ENCODE data around the gene STX5. TPM values are rescaled to one million over a fixed set of nuclear protein-coding genes. Genes with fewer than 3 reads are reported as not detected.

STX5 gene
- total and polyA plus RNA-seq, 9 of the 15 experiments (the other 6 are each of a cell fraction or from before 2014, with no cell fraction given), result 2.8 to 28.6 (median 23.7) TPM

- TF ChIP-seq ZNF518B (CRISPR knock-in tag; IDR thresholded peaks at IDR 0.05) (no peak), NFYB (IDR thresholded peaks at IDR 0.05; ENCODE audit: extremely low read depth, insufficient read length) (peak; percentile 23), CTBP1 (IDR thresholded peaks at IDR 0.05; ENCODE audit: borderline replicate concordance) (peak; percentile 87), NR0B1 (IDR thresholded peaks at IDR 0.05; ENCODE audit: partially characterized antibody) (no peak), ZNF512 (tag; IDR thresholded peaks at IDR 0.05) (no peak), ZNF639 (CRISPR knock-in tag; conservative IDR thresholded peaks at IDR 0.05 in 1 of 2, IDR thresholded peaks at IDR 0.05 in 1 of 2) (peak in 1 of 2 experiments; percentile 79; a peak in 2 of 4 replicates), PML (IDR thresholded peaks at IDR 0.05; ENCODE audit: low read length) (no peak; the same call in none of the 2 replicates), ZNF431 (CRISPR knock-in tag; IDR thresholded peaks at IDR 0.05) (no peak), NCOR1 (IDR thresholded peaks at IDR 0.05) (peak; percentile 52), TEAD1 (CRISPR knock-in tag; IDR thresholded peaks at IDR 0.05) (peak in 1 of 2 experiments; percentile 63; a peak in 1 of 4 replicates), ZNF184 (CRISPR knock-in tag; IDR thresholded peaks at IDR 0.05) (no peak), EP400 (IDR thresholded peaks at IDR 0.05) (peak; percentile 91), KLF13 (tag; IDR thresholded peaks at IDR 0.05; ENCODE audit: borderline replicate concordance, low read depth) (peak; percentile 76; the same call in 1 of the 2 replicates), ARNT (IDR thresholded peaks at IDR 0.05) (no peak), TRIM28 (IDR thresholded peaks at IDR 0.05) (no peak), DDX20 (tag; IDR thresholded peaks at IDR 0.05; ENCODE audit: low read depth) (no peak), MLLT1 (IDR thresholded peaks at IDR 0.05) (no peak)
These were observed 60.5 kb downstream of the STX5 start, which contains the start of gene TAF6L (continued) for GRCh38 chr11:62771144-62772021.

All from K562 (cell line).